Keratinocyte (primary cell): ENCODE results near the gene SMAD3. TPM values are rescaled to one million over a fixed set of nuclear protein-coding genes. Genes with fewer than 3 reads are reported as not detected.

Experiments
- DNase-seq: peaks from one replicate; pipeline ENCODE4 v3.0.0-alpha.2; 2011; ENCODE audit warnings: low read depth, missing footprints, low spot score
- FAIRE-seq: peaks from 2 replicates; lab custom pipeline; 2011; peaks lifted over from hg19 to GRCh38; lab: Jason Lieb, UNC
- H2AFZ ChIP-seq: 2 replicates; pipeline ENCODE4 v1.6.0; 2012; ENCODE audit warnings: low read length, control low read depth, inconsistent platforms; ENCODE audit not compliant: control insufficient read depth
- H3K27ac ChIP-seq: 2 replicates; pipeline ENCODE4 v1.5.1; 2011; ENCODE audit warnings: low read length; ENCODE audit not compliant: control insufficient read depth, insufficient read depth
- H3K27me3 ChIP-seq: 3 replicates; pipeline ENCODE4 v1.6.0; 2011; ENCODE audit warnings: low read length; ENCODE audit not compliant: control insufficient read depth, insufficient read depth; ENCODE audit errors: extremely low read depth
- H3K36me3 ChIP-seq, 2 experiments: 2 replicates in 1 of 2; 3 replicates in 1 of 2; pipeline ENCODE4 v1.5.1; 2011; ENCODE audit warnings: low read length in 2 of 2, mild to moderate bottlenecking in 1 of 2; ENCODE audit not compliant: control insufficient read depth in 2 of 2, insufficient read depth in 2 of 2; ENCODE audit errors: extremely low read depth in 1 of 2
- H3K4me1 ChIP-seq: 3 replicates; pipeline ENCODE4 v1.5.1; 2011; ENCODE audit warnings: low read length; ENCODE audit not compliant: control insufficient read depth, insufficient read depth; ENCODE audit errors: extremely low read depth
- H3K4me2 ChIP-seq: 3 replicates; pipeline ENCODE4 v1.6.0; 2011; ENCODE audit warnings: low read depth, low read length; ENCODE audit not compliant: control insufficient read depth, insufficient read depth; ENCODE audit errors: extremely low read depth
- H3K4me3 ChIP-seq, 3 experiments: fragments of 200-600 bp in 1 of 3; sonication (generic) in 1 of 3; 2 replicates in 2 of 3; 3 replicates in 1 of 3; pipeline ENCODE4 v1.5.1; 2011 to 2016; ENCODE audit warnings: low read length in 3 of 3, mild to moderate bottlenecking in 3 of 3, control low read depth in 2 of 3, inconsistent platforms in 1 of 3, low read depth in 1 of 3, mixed read lengths in 1 of 3, mixed run types in 1 of 3, moderate library complexity in 1 of 3; ENCODE audit not compliant: control insufficient read depth in 2 of 3, insufficient read depth in 2 of 3; ENCODE audit errors: extremely low read depth in 1 of 3
- H3K79me2 ChIP-seq: 2 replicates; pipeline ENCODE4 v1.6.0; 2012; ENCODE audit warnings: low read length; ENCODE audit not compliant: control insufficient read depth, insufficient read depth
- H3K9ac ChIP-seq: 3 replicates; pipeline ENCODE4 v1.6.0; 2011; ENCODE audit warnings: low read length; ENCODE audit not compliant: control insufficient read depth, insufficient read depth; ENCODE audit errors: extremely low read depth
- H3K9me1 ChIP-seq: 3 replicates; pipeline ENCODE4 v1.6.0; 2011; ENCODE audit warnings: low read length; ENCODE audit not compliant: control insufficient read depth, insufficient read depth; ENCODE audit errors: extremely low read depth
- H3K9me3 ChIP-seq: 2 replicates; pipeline ENCODE4 v1.5.1; 2012; ENCODE audit warnings: low read depth, low read length; ENCODE audit not compliant: control insufficient read depth
- H4K20me1 ChIP-seq: 3 replicates; pipeline ENCODE4 v1.6.0; 2011; ENCODE audit warnings: low read length; ENCODE audit not compliant: control insufficient read depth, insufficient read depth; ENCODE audit errors: extremely low read depth
- CTCF ChIP-seq, 3 experiments: IDR thresholded peaks in 1 of 3; conservative IDR thresholded peaks in 1 of 3; optimal IDR thresholded peaks in 1 of 3; 2 replicates in 2 of 3; 3 replicates in 1 of 3; pipeline versions ENCODE3 to v1.5.1; 2011; ENCODE audit warnings: low read length in 3 of 3, mild to moderate bottlenecking in 3 of 3, moderate library complexity in 2 of 3, control low read depth in 1 of 3, inconsistent platforms in 1 of 3; ENCODE audit not compliant: insufficient read depth in 2 of 3; ENCODE audit errors: extremely low read depth in 1 of 3
- EZH2 ChIP-seq: IDR thresholded peaks from one replicate; pipeline ENCODE4 v1.6.1; 2012; ENCODE audit warnings: inconsistent platforms, mild to moderate bottlenecking, low read length, moderate library complexity
- dilution Hi-C: fragments of 300-500 bp; cut with MboI; formaldehyde crosslinking; loops from one replicate; pipeline ENCODE4 v1.7.0; 2020; ENCODE audit warnings: low sequenced_read_pairs; ENCODE audit not compliant: extremely low pct_ligation_motif_present
- polyA plus RNA-seq, 5 experiments: library from polyadenylated mRNA; depleted of rRNA in 3 of 5; stranded (reverse) in 3 of 5; stranded (forward) in 1 of 5; unstranded in 1 of 5; fragments of >200 nt; gene quantifications; 1 replicate in 1 of 5; 2 replicates in 3 of 5; 3 replicates in 1 of 5; pipeline versions ENCODE4 v1.2.1 to v1.2.3, GENCODE V29; 2011 to 2012; ENCODE audit warnings: missing spikeins in 2 of 5, low read depth in 1 of 5, low replicate concordance in 1 of 5

Gene SMAD3
- polyA plus RNA-seq, 1 donor (not counting 4 experiments of a cell fraction or from before 2014, with no cell fraction given), result 33.7 TPM

- Histone ChIP-seq H3K36me3 (peaks cover 47 to 64% of the 10 kb centered on the region in 2 experiments), H3K4me2 (no peak overlapping the region), H3K4me3 (no peak overlapping the region), H3K9me3 (no peaks in the 10 kb centered on the region), H4K20me1 (no peaks in the 10 kb centered on the region), H3K27ac (no peak overlapping the region), H2AFZ (no peak overlapping the region), H3K79me2 (peaks cover 4% of the 10 kb centered on the region), H3K27me3 (no peaks in the 10 kb centered on the region), H3K9me1 (no peaks in the 10 kb centered on the region), H3K4me1 (peaks cover 11% of the 10 kb centered on the region), H3K9ac (no peak overlapping the region)
- dilution Hi-C loops, result no loop called here
- no peak for TF ChIP-seq CTCF (optimal IDR thresholded peaks at IDR 0.05 in 1 of 3, IDR thresholded peaks at IDR 0.05 in 1 of 3, conservative IDR thresholded peaks at IDR 0.05 in 1 of 3; ENCODE audit: extremely low read depth in 1 of 3, insufficient read depth in 2 of 3, low read length in 3 of 3)
- TF ChIP-seq EZH2, result no peak
- DNase-seq, result no peak
- FAIRE-seq, result no peak
Measured at GRCh38 chr15:67184208-67184925, 119.0 kb downstream of the SMAD3 start.

GRCh38 chr15:67185051-67185450 is 119.6 kb downstream of the SMAD3 start:
- FAIRE-seq, result no peak
- H3K4me1 ChIP-seq, result peaks cover 11% of the 10 kb centered on the region
- H3K27me3 ChIP-seq, result no peaks in the 10 kb centered on the region
- no peak overlapping the region for H3K9ac ChIP-seq
- H3K4me2 ChIP-seq, result no peak overlapping the region
- H4K20me1 ChIP-seq, result no peaks in the 10 kb centered on the region
- no peak for DNase-seq
- no peaks in the 10 kb centered on the region for H3K9me3 ChIP-seq
- H3K4me3 ChIP-seq, result no peak overlapping the region
- no peaks in the 10 kb centered on the region for H3K9me1 ChIP-seq
- H3K79me2 ChIP-seq, result no peaks in the 10 kb centered on the region
- H3K27ac ChIP-seq, result no peak overlapping the region
- peaks cover 47 to 64% of the 10 kb centered on the region in 2 experiments for H3K36me3 ChIP-seq
- dilution Hi-C loops, result no loop called here
- TF ChIP-seq EZH2, result no peak
- TF ChIP-seq CTCF (optimal IDR thresholded peaks at IDR 0.05 in 1 of 3, IDR thresholded peaks at IDR 0.05 in 1 of 3, conservative IDR thresholded peaks at IDR 0.05 in 1 of 3; ENCODE audit: extremely low read depth in 1 of 3, insufficient read depth in 2 of 3, low read length in 3 of 3), result no peak
- H2AFZ ChIP-seq, result no peak overlapping the region
